IMR-90 (cell line): ENCODE data around the gene SHISA8.

Experiments
- CHD1 ChIP-seq: IDR thresholded peaks from 2 replicates; pipeline ENCODE4 v1.6.1; 2012; ENCODE audit warnings: low read depth, low read length, improper control_type of control experiment
- CTCF ChIP-seq: conservative IDR thresholded peaks from 2 replicates; pipeline ENCODE4 v1.5.1; 2012; ENCODE audit warnings: mild to moderate bottlenecking, low read depth, low read length, improper control_type of control experiment
- POLR2A ChIP-seq: IDR thresholded peaks from 2 replicates; pipeline ENCODE4 v1.6.1; 2012; ENCODE audit warnings: mild to moderate bottlenecking, low read depth, low read length
- RCOR1 ChIP-seq: IDR thresholded peaks from 2 replicates; pipeline ENCODE4 v1.6.1; 2012; ENCODE audit warnings: mild to moderate bottlenecking, low read length, improper control_type of control experiment; ENCODE audit not compliant: insufficient replicate concordance
- RFX5 ChIP-seq: IDR thresholded peaks from 2 replicates; pipeline ENCODE4 v1.8.0; 2012; ENCODE audit warnings: low read depth, mild to moderate bottlenecking, low read length, moderate library complexity
- SMC3 ChIP-seq: fragments of 150-350 bp; IDR thresholded peaks from 2 replicates; pipeline ENCODE4 v1.6.1; 2016; ENCODE audit warnings: low read depth, mild to moderate bottlenecking, antibody characterized with exemption, low read length, moderate library complexity
- USF2 ChIP-seq: fragments of 150-350 bp; IDR thresholded peaks from 2 replicates; pipeline ENCODE4 v1.6.1; 2017; ENCODE audit warnings: mild to moderate bottlenecking, antibody characterized with exemption, low read length, low read depth

DNA sequence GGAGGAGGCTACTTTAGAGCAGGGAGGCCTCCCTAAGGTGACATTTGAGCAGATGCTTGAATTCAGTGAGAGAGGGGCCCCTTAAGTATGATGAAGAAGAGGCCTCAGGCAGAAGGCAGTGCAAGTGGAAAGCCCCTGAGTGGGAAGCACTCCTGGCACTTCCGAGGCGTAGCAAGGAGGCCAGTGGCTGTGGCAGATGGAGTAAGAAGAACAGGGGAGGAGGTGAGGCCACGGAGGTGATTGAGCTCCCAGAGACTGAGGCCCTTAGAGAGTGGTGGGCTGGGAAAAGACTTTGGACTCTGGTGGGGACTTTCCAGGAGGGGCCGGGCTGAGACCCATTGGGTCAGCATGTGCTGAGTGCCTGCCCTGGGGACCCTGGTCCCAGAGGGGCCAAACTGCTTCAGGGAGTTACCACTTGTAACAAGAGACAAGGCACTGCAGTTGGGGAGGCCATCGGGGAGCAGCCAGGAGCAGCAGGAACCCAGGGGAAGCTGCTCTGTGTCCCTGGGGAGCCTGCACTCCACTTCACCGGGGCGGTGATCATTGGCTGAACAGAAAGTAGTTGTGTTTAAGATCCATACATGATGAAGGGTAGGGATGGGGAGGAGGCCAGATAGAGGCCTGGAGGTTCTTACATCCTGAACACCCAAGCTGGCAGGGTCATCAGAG, 34.6 kb upstream of the SHISA8 start:
- TF ChIP-seq CTCF = no peak
- no peak for TF ChIP-seq RCOR1
- TF ChIP-seq POLR2A = no peak
- TF ChIP-seq RFX5 = no peak
- no peak for TF ChIP-seq USF2
- TF ChIP-seq SMC3 = no peak
- TF ChIP-seq CHD1 = no peak
